HG02870 (cell line): ENCODE data around the gene KLHL40.

Experiments used
- ATAC-seq: cut with Tn5 transposase; IDR thresholded peaks from one replicate; pipeline ENCODE4 v1.9.1; 2021; ENCODE audit warnings: mild to moderate bottlenecking, moderate library complexity; ENCODE audit not compliant: unreplicated experiment

Gene KLHL40

GRCh38 chr3:42702066-42702951 lies 17.0 kb downstream of the KLHL40 start, which contains the start of gene HHATL:
Gene HHATL, minus strand, starts transcription at chr3:42702798. Its CDS starts 1,972 bp downstream, at chr3:42700826.
- no peak for ATAC-seq

GRCh38 chr3:42702982-42703694 lies 17.8 kb downstream of the KLHL40 start:
- no peak for ATAC-seq

- ATAC-seq = no peak
Observed at GRCh38 chr3:42703695-42704025, 18.3 kb downstream of the KLHL40 start.

- ATAC-seq = no peak
Observed at GRCh38 chr3:42704136-42704841, 19.0 kb downstream of the KLHL40 start.

GRCh38 chr3:42705058-42705767 lies 19.9 kb downstream of the KLHL40 start:
- no peak for ATAC-seq

GRCh38 chr3:42705962-42706585 lies 20.7 kb downstream of the KLHL40 start:
- ATAC-seq = no peak

- no peak for ATAC-seq
Observed at GRCh38 chr3:42706721-42707619, 21.6 kb downstream of the KLHL40 start.

GRCh38 chr3:42707620-42708355 lies 22.5 kb downstream of the KLHL40 start:
- no peak for ATAC-seq

GRCh38 chr3:42708611-42709151 lies 23.3 kb downstream of the KLHL40 start:
- ATAC-seq = no peak

- no peak for ATAC-seq
Observed at GRCh38 chr3:42709621-42710020, 24.3 kb downstream of the KLHL40 start.

- ATAC-seq = no peak
Observed at GRCh38 chr3:42710323-42711021, 25.1 kb downstream of the KLHL40 start.

GRCh38 chr3:42711491-42712343 lies 26.4 kb downstream of the KLHL40 start:
- no peak for ATAC-seq

GRCh38 chr3:42712344-42712648 lies 27.0 kb downstream of the KLHL40 start:
- no peak for ATAC-seq

- no peak for ATAC-seq
Observed at GRCh38 chr3:42712688-42713372, 27.5 kb downstream of the KLHL40 start.

- no peak for ATAC-seq
Observed at GRCh38 chr3:42713747-42714146, 28.4 kb downstream of the KLHL40 start.

GRCh38 chr3:42714171-42714852 lies 29.0 kb downstream of the KLHL40 start:
- no peak for ATAC-seq
